CD4-positive, CD25-positive, alpha-beta regulatory T cell (primary cell): Measurements from ENCODE around the gene CAMK1. TPM values are rescaled to one million over a fixed set of nuclear protein-coding genes. Genes with fewer than 3 reads are reported as not detected.

Experiments used
- ATAC-seq, 2 donors: fragments of 150-1000 bp; cut with Tn5 transposase; one replicate each; pipeline ENCODE4 v1.10.0; 2021; ENCODE audit warnings: low read depth in 2 of 2, moderate number of reproducible peaks in 2 of 2, moderate library complexity in 1 of 2
- DNase-seq, 3 donors: peaks; one replicate each; pipeline versions ENCODE4 v3.0.0 to v3.0.0-alpha.2; 2012 to 2022; ENCODE audit warnings: mixed read lengths in 1 of 3
- H3K27ac ChIP-seq: one replicate; pipeline ENCODE4 v1.7.0; 2013; ENCODE audit warnings: mild to moderate bottlenecking, low read length; ENCODE audit not compliant: insufficient read depth, poor library complexity, severe bottlenecking
- H3K27me3 ChIP-seq: one replicate; pipeline ENCODE4 v1.7.0; 2013; ENCODE audit warnings: low read length; ENCODE audit not compliant: control insufficient read depth, insufficient read depth
- H3K36me3 ChIP-seq: one replicate; pipeline ENCODE4 v1.7.0; 2013; ENCODE audit warnings: mild to moderate bottlenecking, low read length, moderate library complexity; ENCODE audit not compliant: control insufficient read depth, insufficient read depth
- H3K4me1 ChIP-seq: 2 replicates; pipeline ENCODE4 v1.7.0; 2013; ENCODE audit warnings: mild to moderate bottlenecking, low read length; ENCODE audit not compliant: insufficient read depth, control insufficient read depth, poor library complexity, severe bottlenecking
- H3K4me3 ChIP-seq: one replicate; pipeline ENCODE4 v1.7.0; 2013; ENCODE audit warnings: low read depth, mild to moderate bottlenecking, low read length, moderate library complexity
- H3K9me3 ChIP-seq, 2 experiments: 1 replicate in 1 of 2; 2 replicates in 1 of 2; pipeline ENCODE4 v1.7.0; 2013; ENCODE audit warnings: low read length in 2 of 2, mild to moderate bottlenecking in 1 of 2, moderate library complexity in 1 of 2; ENCODE audit not compliant: control insufficient read depth in 2 of 2
- H3K27ac Mint-ChIP-seq, 3 donors: one replicate each; pipeline ENCODE4 v1.8.0; 2020 to 2022; ENCODE audit warnings: mild to moderate bottlenecking in 3 of 3, mixed read lengths in 3 of 3, moderate library complexity in 2 of 3
- H3K27me3 Mint-ChIP-seq: one replicate; pipeline ENCODE4 v1.8.0; 2022; ENCODE audit warnings: mild to moderate bottlenecking, mixed read lengths
- H3K36me3 Mint-ChIP-seq: one replicate; pipeline ENCODE4 v1.8.0; 2020; ENCODE audit warnings: mixed read lengths
- H3K4me1 Mint-ChIP-seq, 4 donors: one replicate each; pipeline ENCODE4 v1.8.0; 2020 to 2022; ENCODE audit warnings: mixed read lengths in 4 of 4, mild to moderate bottlenecking in 1 of 4
- H3K4me3 Mint-ChIP-seq, 4 donors: one replicate each; pipeline ENCODE4 v1.8.0; 2020 to 2022; ENCODE audit warnings: mild to moderate bottlenecking in 4 of 4, mixed read lengths in 4 of 4, moderate library complexity in 3 of 4
- H3K9me3 Mint-ChIP-seq, 7 donors: one replicate each; pipeline ENCODE4 v1.8.0; 2020 to 2022; ENCODE audit warnings: mixed read lengths in 7 of 7, mild to moderate bottlenecking in 3 of 7, moderate library complexity in 2 of 7
- polyA plus RNA-seq, 4 donors: library from polyadenylated mRNA; unstranded; fragments of 300-500 nt; fragmentation: Illumina TruSeq; gene quantifications; one replicate each; pipeline ENCODE4 v1.2.3, GENCODE V29; 2021
- total RNA-seq: library from RNA; stranded (reverse); gene quantifications from one replicate; pipeline ENCODE4 v1.2.3, GENCODE V29; 2022

The CAMK1 gene
- total and polyA plus RNA-seq, 5 donors from 2014 or later = 4.5 to 13.7 (median 5.6) TPM

GRCh38 chr3:9745521-9745920 is 24.2 kb downstream of the CAMK1 start:
- H3K4me1 Mint-ChIP-seq = peaks cover 3 to 17% (median 10%) of the 10 kb centered on the region in 4 donors
- Histone ChIP-seq H3K27me3 (no peaks in the 10 kb centered on the region), H3K4me3 (no peak overlapping the region), H3K4me1 (peaks cover 10% of the 10 kb centered on the region), H3K9me3 (no peaks in the 10 kb centered on the region), H3K36me3 (peaks cover 69% of the 10 kb centered on the region), H3K27ac (no peak overlapping the region)
- no peak overlapping the region for H3K27ac Mint-ChIP-seq
- DNase-seq = no peak
- peaks cover 40% of the 10 kb centered on the region for H3K36me3 Mint-ChIP-seq
- ATAC-seq = no peak
- no peaks in the 10 kb centered on the region for H3K27me3 Mint-ChIP-seq
- no peak overlapping the region for H3K4me3 Mint-ChIP-seq
- no peaks in the 10 kb centered on the region for H3K9me3 Mint-ChIP-seq

DNA sequence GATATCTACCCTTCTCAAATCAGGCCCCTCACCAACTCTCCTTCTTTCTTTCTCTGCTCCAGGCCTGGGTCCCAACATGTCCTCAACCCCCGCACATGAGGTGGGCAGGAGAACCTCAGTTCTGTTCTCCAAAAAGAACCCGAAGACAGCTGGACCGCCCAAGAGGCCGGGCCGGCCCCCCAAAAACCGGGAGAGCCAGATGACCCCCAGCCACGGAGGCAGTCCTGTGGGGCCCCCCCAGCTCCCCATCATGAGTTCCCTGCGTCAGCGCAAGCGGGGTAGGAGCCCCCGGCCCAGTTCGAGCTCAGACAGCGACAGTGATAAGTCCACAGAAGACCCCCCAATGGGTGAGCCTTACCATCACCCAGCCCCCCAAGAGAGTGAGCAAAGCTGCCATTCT is 25.6 kb downstream of the CAMK1 start:
- no peaks in the 10 kb centered on the region for H3K27me3 Mint-ChIP-seq
- ATAC-seq = no peak
- no peaks in the 10 kb centered on the region for H3K9me3 Mint-ChIP-seq

GRCh38 chr3:9743548-9743947 is 26.2 kb downstream of the CAMK1 start:
- peaks cover 89% of the 10 kb centered on the region for H3K36me3 ChIP-seq
- H3K9me3 ChIP-seq = no peaks in the 10 kb centered on the region
- no peaks in the 10 kb centered on the region for H3K9me3 Mint-ChIP-seq
- H3K4me1 ChIP-seq = no peaks in the 10 kb centered on the region
- H3K27ac Mint-ChIP-seq = no peak overlapping the region
- no peaks in the 10 kb centered on the region for H3K27me3 ChIP-seq
- H3K36me3 Mint-ChIP-seq = peaks cover 52% of the 10 kb centered on the region
- H3K27me3 Mint-ChIP-seq = no peaks in the 10 kb centered on the region
- H3K27ac ChIP-seq = no peak overlapping the region
- peaks cover 0 to 8% (median 2%) of the 10 kb centered on the region in 4 donors for H3K4me1 Mint-ChIP-seq
- no peak for ATAC-seq
- no peak for DNase-seq
- no peak overlapping the region for H3K4me3 Mint-ChIP-seq
- no peak overlapping the region for H3K4me3 ChIP-seq

More for the DNA sequence above, 25.6 kb downstream of the CAMK1 start:
- H3K4me3 Mint-ChIP-seq = no peak overlapping the region
- Histone ChIP-seq H3K9me3 (no peaks in the 10 kb centered on the region), H3K27ac (no peak overlapping the region), H3K36me3 (peaks cover 83% of the 10 kb centered on the region), H3K4me3 (no peak overlapping the region), H3K4me1 (peaks cover 2% of the 10 kb centered on the region), H3K27me3 (no peaks in the 10 kb centered on the region)
- DNase-seq = no peak
- peaks cover 46% of the 10 kb centered on the region for H3K36me3 Mint-ChIP-seq
- H3K4me1 Mint-ChIP-seq = peaks cover 0 to 10% (median 3%) of the 10 kb centered on the region in 4 donors
- H3K27ac Mint-ChIP-seq = no peak overlapping the region

GRCh38 chr3:9742560-9742959 is 27.2 kb downstream of the CAMK1 start:
- Histone ChIP-seq H3K27ac (no peak overlapping the region), H3K4me3 (no peak overlapping the region), H3K4me1 (no peaks in the 10 kb centered on the region), H3K36me3 (peaks cover 99% of the 10 kb centered on the region), H3K27me3 (no peaks in the 10 kb centered on the region), H3K9me3 (no peaks in the 10 kb centered on the region)
- H3K36me3 Mint-ChIP-seq = peaks cover 53% of the 10 kb centered on the region
- DNase-seq = no peak
- no peak for ATAC-seq
- no peaks in the 10 kb centered on the region for H3K9me3 Mint-ChIP-seq
- no peak overlapping the region for H3K4me3 Mint-ChIP-seq
- H3K27me3 Mint-ChIP-seq = no peaks in the 10 kb centered on the region
- H3K4me1 Mint-ChIP-seq = peaks cover 0 to 8% (median 2%) of the 10 kb centered on the region in 4 donors
- H3K27ac Mint-ChIP-seq = no peak overlapping the region

GRCh38 chr3:9739181-9739580 is 30.6 kb downstream of the CAMK1 start:
- no peak for DNase-seq

DNA sequence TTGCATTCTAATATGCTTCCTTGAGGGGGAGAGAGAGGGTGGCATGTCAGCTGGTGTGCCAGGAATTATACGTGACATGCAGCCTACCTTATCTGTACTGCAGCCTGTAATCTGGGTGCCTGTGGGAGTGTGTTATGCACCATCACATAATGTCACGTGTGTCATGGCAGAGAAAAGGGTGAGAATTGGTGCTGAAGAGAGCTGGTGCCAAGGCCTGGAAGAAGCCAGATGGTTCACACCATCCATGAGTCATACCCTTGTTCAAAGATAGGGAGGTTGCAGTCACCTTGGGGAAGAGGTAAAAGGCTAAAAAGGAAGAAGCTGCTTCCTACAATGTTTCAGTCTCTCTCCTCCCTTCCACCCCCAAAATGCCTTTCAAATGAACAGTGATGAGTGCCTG is 32.9 kb downstream of the CAMK1 start:
- H3K27ac ChIP-seq = no peak overlapping the region
- Mint-ChIP-seq H3K4me1 (peaks cover 10 to 50% (median 40%) of the 10 kb centered on the region in 4 donors), H3K9me3 (peaks cover 0 to 2% (median 0%) of the 10 kb centered on the region in 7 donors), H3K36me3 (peaks cover 34% of the 10 kb centered on the region), H3K4me3 (peak overlapping the region in 2 of 4 donors; percentile 43 to 64), H3K27ac (peak overlapping the region in 1 of 3 donors; percentile 21), H3K27me3 (no peaks in the 10 kb centered on the region)
- no peak for ATAC-seq
- H3K36me3 ChIP-seq = peaks cover 75% of the 10 kb centered on the region
- DNase-seq = no peak
- H3K27me3 ChIP-seq = no peaks in the 10 kb centered on the region
- no peaks in the 10 kb centered on the region for H3K9me3 ChIP-seq
- no peak overlapping the region for H3K4me3 ChIP-seq
- H3K4me1 ChIP-seq = peaks cover 19% of the 10 kb centered on the region

More at GRCh38 chr3:9739181-9739580, 30.6 kb downstream of the CAMK1 start:
- Mint-ChIP-seq H3K27me3 (no peaks in the 10 kb centered on the region), H3K36me3 (peaks cover 38% of the 10 kb centered on the region), H3K27ac (no peak overlapping the region), H3K4me3 (no peak overlapping the region), H3K4me1 (peaks cover 10 to 32% (median 23%) of the 10 kb centered on the region in 4 donors), H3K9me3 (peaks cover 0 to 2% (median 0%) of the 10 kb centered on the region in 7 donors)
- Histone ChIP-seq H3K36me3 (peaks cover 93% of the 10 kb centered on the region), H3K27ac (no peak overlapping the region), H3K27me3 (no peaks in the 10 kb centered on the region), H3K9me3 (no peaks in the 10 kb centered on the region), H3K4me1 (peaks cover 3% of the 10 kb centered on the region), H3K4me3 (no peak overlapping the region)
- no peak for ATAC-seq

GRCh38 chr3:9732740-9733115 is 37.0 kb downstream of the CAMK1 start:
- H3K27me3 ChIP-seq = no peaks in the 10 kb centered on the region
- H3K4me3 Mint-ChIP-seq = peak overlapping the region; percentile 88 to 92 (median 90)
- H3K27ac ChIP-seq = peak overlapping the region; percentile 85
- peaks cover 34% of the 10 kb centered on the region for H3K36me3 ChIP-seq
- no peak for ATAC-seq
- peaks cover 10% of the 10 kb centered on the region for H3K36me3 Mint-ChIP-seq
- peaks cover 20 to 69% (median 50%) of the 10 kb centered on the region in 4 donors for H3K4me1 Mint-ChIP-seq
- H3K27ac Mint-ChIP-seq = peak overlapping the region; percentile 91 to 94 (median 91)
- peak overlapping the region; percentile 74 for H3K4me3 ChIP-seq
- no peak for DNase-seq
- H3K9me3 Mint-ChIP-seq = peaks cover 0 to 2% (median 0%) of the 10 kb centered on the region in 7 donors
- peaks cover 6% of the 10 kb centered on the region for H3K27me3 Mint-ChIP-seq
- peaks cover 32% of the 10 kb centered on the region for H3K4me1 ChIP-seq
- H3K9me3 ChIP-seq = no peaks in the 10 kb centered on the region

- H3K4me1 Mint-ChIP-seq = peaks cover 26 to 74% (median 55%) of the 10 kb centered on the region in 4 donors
- Histone ChIP-seq H3K36me3 (peaks cover 31% of the 10 kb centered on the region), H3K4me3 (peak overlapping the region; percentile 74), H3K4me1 (peaks cover 37% of the 10 kb centered on the region), H3K27ac (peak overlapping the region; percentile 85), H3K9me3 (no peaks in the 10 kb centered on the region), H3K27me3 (no peaks in the 10 kb centered on the region)
- peak overlapping the region; percentile 88 to 92 (median 90) for H3K4me3 Mint-ChIP-seq
- peak overlapping the region; percentile 91 to 94 (median 91) for H3K27ac Mint-ChIP-seq
- no peak for ATAC-seq
- peak; percentile 24 to 70 (median 38) for DNase-seq
- H3K36me3 Mint-ChIP-seq = peaks cover 10% of the 10 kb centered on the region
- peaks cover 0 to 2% (median 0%) of the 10 kb centered on the region in 7 donors for H3K9me3 Mint-ChIP-seq
- H3K27me3 Mint-ChIP-seq = peaks cover 6% of the 10 kb centered on the region
Observed at GRCh38 chr3:9732080-9732739, 37.5 kb downstream of the CAMK1 start.
